GM23338 (cell line): Measurements from ENCODE around the gene MAPK9. TPM values are rescaled to one million over a fixed set of nuclear protein-coding genes. Genes with fewer than 3 reads are reported as not detected.

Source experiments
- ATAC-seq: fragments of 200-7000 bp; cut with Tn5 transposase; 3 replicates; pipeline ENCODE4 v1.9.1; 2020
- DNase-seq: peaks from one replicate; pipeline ENCODE4 v3.0.0-alpha.2; 2015; ENCODE audit warnings: low spot score
- H2AFZ ChIP-seq: fragments of 200-600 bp; sonication (generic); 2 replicates; pipeline ENCODE4 v1.8.0; 2016; ENCODE audit warnings: antibody characterized with exemption, mild to moderate bottlenecking, moderate library complexity
- H3F3A ChIP-seq: fragments of 200-600 bp; sonication (generic); replicated peaks from 2 replicates; pipeline ENCODE4 v1.8.0; 2017; ENCODE audit warnings: antibody characterized with exemption, mixed run types, low read depth
- H3K27ac ChIP-seq: fragments of 200-600 bp; sonication (generic); 2 replicates; pipeline ENCODE4 v1.6.1; 2016; ENCODE audit warnings: low read depth
- H3K27me3 ChIP-seq: fragments of 200-600 bp; sonication (generic); 2 replicates; pipeline ENCODE4 v1.8.0; 2016; ENCODE audit warnings: mild to moderate bottlenecking, mixed run types, moderate library complexity; ENCODE audit not compliant: insufficient read depth
- H3K36me3 ChIP-seq: fragments of 200-600 bp; sonication (generic); 2 replicates; pipeline ENCODE4 v1.8.0; 2016; ENCODE audit warnings: mild to moderate bottlenecking; ENCODE audit not compliant: insufficient read depth
- H3K4me1 ChIP-seq: fragments of 200-600 bp; sonication (generic); 2 replicates; pipeline ENCODE4 v1.8.0; 2016; ENCODE audit warnings: mild to moderate bottlenecking, moderate library complexity; ENCODE audit not compliant: insufficient read depth
- H3K4me2 ChIP-seq: fragments of 200-600 bp; sonication (generic); 2 replicates; pipeline ENCODE4 v1.7.1; 2017; ENCODE audit warnings: mixed run types
- H3K4me3 ChIP-seq: fragments of 200-600 bp; sonication (generic); 2 replicates; pipeline ENCODE4 v1.6.1; 2016; ENCODE audit warnings: mixed run types
- H3K79me2 ChIP-seq: fragments of 200-600 bp; sonication (generic); replicated peaks from 2 replicates; pipeline ENCODE4 v1.8.0; 2017; ENCODE audit warnings: mild to moderate bottlenecking; ENCODE audit not compliant: insufficient read depth
- H3K9me2 ChIP-seq: fragments of 200-600 bp; sonication (generic); 2 replicates; pipeline ENCODE4 v1.8.0; 2017; ENCODE audit not compliant: insufficient read depth
- H4K20me1 ChIP-seq: fragments of 200-600 bp; sonication (generic); replicated peaks from 2 replicates; pipeline ENCODE4 v1.8.0; 2017; ENCODE audit warnings: mild to moderate bottlenecking; ENCODE audit not compliant: insufficient read depth
- H3K27ac Mint-ChIP-seq: 2 replicates; pipeline ENCODE4 v1.8.0; 2020; ENCODE audit warnings: inconsistent platforms, mild to moderate bottlenecking, moderate library complexity, mixed read lengths
- H3K27me3 Mint-ChIP-seq: 3 replicates; pipeline ENCODE4 v1.8.0; 2022; ENCODE audit warnings: low read depth, mild to moderate bottlenecking, moderate library complexity, mixed read lengths, inconsistent platforms; ENCODE audit not compliant: insufficient read depth, poor library complexity
- H3K36me3 Mint-ChIP-seq: 3 replicates; pipeline ENCODE4 v1.8.0; 2021; ENCODE audit warnings: low read depth, mild to moderate bottlenecking, inconsistent platforms, moderate library complexity, mixed read lengths
- H3K4me1 Mint-ChIP-seq: 3 replicates; pipeline ENCODE4 v1.8.0; 2020; ENCODE audit warnings: mild to moderate bottlenecking, inconsistent platforms, mixed read lengths
- H3K4me3 Mint-ChIP-seq: 3 replicates; pipeline ENCODE4 v1.8.0; 2021; ENCODE audit warnings: moderate library complexity, mild to moderate bottlenecking, inconsistent platforms, mixed read lengths
- H3K9me3 Mint-ChIP-seq: 3 replicates; pipeline ENCODE4 v1.8.0; 2020; ENCODE audit warnings: moderate library complexity, mild to moderate bottlenecking, inconsistent platforms, mixed read lengths
- CREB1 ChIP-seq: fragments of 250-450 bp; sonication (Bioruptor Pico); IDR thresholded peaks from 2 replicates; pipeline ENCODE4 v1.5.0; 2020; ENCODE audit warnings: low read depth, mild to moderate bottlenecking, moderate library complexity
- CTCF ChIP-seq, 2 experiments: fragments of 200-600 bp in 1 of 2; sonication (generic) in 1 of 2; conservative IDR thresholded peaks; 2 replicates each; pipeline versions ENCODE4 v1.5.1 to v1.6.1; 2016 to 2017; ENCODE audit warnings: antibody characterized with exemption in 2 of 2, low read depth in 2 of 2, mild to moderate bottlenecking in 2 of 2, moderate library complexity in 1 of 2
- EZH2phosphoT487 ChIP-seq: fragments of 200-600 bp; sonication (generic); IDR thresholded peaks from one replicate; pipeline ENCODE4 v1.8.1; 2018; ENCODE audit warnings: antibody characterized with exemption; ENCODE audit not compliant: unreplicated experiment
- JUNB ChIP-seq: IDR thresholded peaks from one replicate; pipeline ENCODE4 v1.6.1; 2016; ENCODE audit warnings: antibody characterized with exemption; ENCODE audit not compliant: unreplicated experiment
- NANOG ChIP-seq: IDR thresholded peaks from 2 replicates; pipeline ENCODE4 v1.6.1; 2016; ENCODE audit warnings: antibody characterized with exemption, borderline replicate concordance
- REST ChIP-seq: IDR thresholded peaks from one replicate; pipeline ENCODE4 v1.6.1; 2018; ENCODE audit warnings: antibody characterized with exemption; ENCODE audit not compliant: unreplicated experiment
- STAT1 ChIP-seq: IDR thresholded peaks from one replicate; pipeline ENCODE4 v1.6.1; 2016; ENCODE audit warnings: antibody characterized with exemption; ENCODE audit not compliant: unreplicated experiment
- ZNF114 ChIP-seq: fragments of 250-450 bp; sonication (Bioruptor Pico); IDR thresholded peaks from 2 replicates; pipeline ENCODE4 v1.5.0; 2020; ENCODE audit warnings: mild to moderate bottlenecking, moderate library complexity
- ZNF331 ChIP-seq: fragments of 250-450 bp; sonication (Bioruptor Pico); IDR thresholded peaks from 2 replicates; pipeline ENCODE4 v1.5.0; 2020; ENCODE audit warnings: low read depth, mild to moderate bottlenecking, moderate library complexity
- ZNF462 ChIP-seq: fragments of 250-450 bp; sonication (Bioruptor Pico); IDR thresholded peaks from 2 replicates; pipeline ENCODE4 v1.5.0; 2020; ENCODE audit warnings: mild to moderate bottlenecking, moderate library complexity
- polyA plus RNA-seq: library from polyadenylated mRNA; unstranded; fragments of >200 nt; fragmentation: Nextera tagmentation; extraction: Ambion mirVana; gene quantifications from 2 replicates; pipeline ENCODE4 v1.2.1, GENCODE V29; 2016
- total RNA-seq: library from RNA; depleted of rRNA; stranded (reverse); fragments of >200 nt; shearing (Covaris generic); gene quantifications from 2 replicates; pipeline ENCODE4 v1.2.3, GENCODE V29; 2014

The MAPK9 gene
- total and polyA plus RNA-seq, 2 experiments from 2014 or later: 16.8 to 37.0 TPM

GRCh38 chr5:180311216-180311615, 19.3 kb upstream of the MAPK9 start:
- Histone ChIP-seq H3K4me1 (peaks cover 9% of the 10 kb centered on the region), H3K79me2 (no peaks in the 10 kb centered on the region), H3K9me2 (no peaks in the 10 kb centered on the region), H3K4me3 (no peak overlapping the region), H3K27ac (no peak overlapping the region), H2AFZ (no peak overlapping the region), H3F3A (peaks cover 16% of the 10 kb centered on the region), H3K36me3 (peaks cover 23% of the 10 kb centered on the region), H3K4me2 (no peak overlapping the region), H3K27me3 (no peaks in the 10 kb centered on the region), H4K20me1 (no peaks in the 10 kb centered on the region; the same call in none of the 2 replicates)
- Mint-ChIP-seq H3K9me3 (peaks cover 3% of the 10 kb centered on the region; the same call in 2 of the 3 replicates), H3K36me3 (peaks cover 85% of the 10 kb centered on the region), H3K4me3 (no peak overlapping the region; the same call in 2 of the 3 replicates), H3K4me1 (peaks cover 20% of the 10 kb centered on the region), H3K27ac (peak overlapping the region; percentile 61; the same call in 1 of the 2 replicates), H3K27me3 (peaks cover 16% of the 10 kb centered on the region)
- ATAC-seq (no peak), DNase-seq (no peak)
- no peak for TF ChIP-seq ZNF114 (CRISPR knock-in tag)
- no peak for TF ChIP-seq JUNB
- TF ChIP-seq ZNF331 (CRISPR knock-in tag): no peak
- no peak for TF ChIP-seq CTCF (conservative IDR thresholded peaks at IDR 0.05; ENCODE audit: low read depth in 2 of 2)
- TF ChIP-seq EZH2phosphoT487: no peak
- no peak for TF ChIP-seq ZNF462 (CRISPR knock-in tag)
- no peak for TF ChIP-seq REST
- no peak for TF ChIP-seq STAT1
- no peak for TF ChIP-seq CREB1
- no peak for TF ChIP-seq NANOG
